Erythroblast (primary cell): ENCODE measurements around the gene RGL4.
"Not testable (repeated sequence)": the region's sequence is repeated elsewhere in the genome, so short reads cannot be mapped to it uniquely, and the experiment has no call there.

Experiments
- DNase-seq, 2 experiments: peaks; one replicate each; lab custom pipeline; 2025; lab: John Stamatoyannopoulos, UW
- GATA1 ChIP-seq: IDR thresholded peaks from 2 replicates; pipeline ENCODE4 v1.6.1; 2011; ENCODE audit warnings: low read depth, mild to moderate bottlenecking, control low read depth, low read length, moderate library complexity
- POLR2A ChIP-seq: IDR thresholded peaks from 2 replicates; pipeline ENCODE4 v1.6.1; 2011; ENCODE audit warnings: mild to moderate bottlenecking, low read length

The RGL4 gene, protein sequence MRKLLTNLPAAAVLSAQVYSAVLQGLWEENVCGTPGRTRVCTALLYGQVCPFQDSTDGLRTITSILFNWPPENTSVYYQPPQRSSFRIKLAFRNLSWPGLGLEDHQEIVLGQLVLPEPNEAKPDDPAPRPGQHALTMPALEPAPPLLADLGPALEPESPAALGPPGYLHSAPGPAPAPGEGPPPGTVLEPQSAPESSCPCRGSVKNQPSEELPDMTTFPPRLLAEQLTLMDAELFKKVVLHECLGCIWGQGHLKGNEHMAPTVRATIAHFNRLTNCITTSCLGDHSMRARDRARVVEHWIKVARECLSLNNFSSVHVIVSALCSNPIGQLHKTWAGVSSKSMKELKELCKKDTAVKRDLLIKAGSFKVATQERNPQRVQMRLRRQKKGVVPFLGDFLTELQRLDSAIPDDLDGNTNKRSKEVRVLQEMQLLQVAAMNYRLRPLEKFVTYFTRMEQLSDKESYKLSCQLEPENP

DNA sequence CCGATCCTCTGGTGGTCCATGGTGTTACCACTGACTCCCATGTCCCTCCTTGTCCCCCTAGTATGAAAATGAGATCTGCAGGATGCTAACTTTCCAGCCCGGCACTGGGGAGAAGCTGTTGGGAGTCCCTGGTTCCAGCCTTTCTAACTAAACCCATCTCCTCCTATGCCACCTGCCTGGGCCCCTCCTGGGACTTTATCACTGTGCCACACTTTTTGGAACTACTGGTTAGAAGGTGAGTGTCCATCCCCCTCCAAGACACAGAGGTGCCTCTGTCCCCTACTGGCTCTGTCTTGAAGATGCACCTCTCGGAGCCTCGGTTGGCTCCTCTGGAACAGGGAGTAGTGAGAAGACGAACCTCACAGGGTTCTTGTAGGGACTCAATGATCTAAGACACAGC is at the start of gene RGL4:
Gene RGL4, plus strand, starts transcription at position 301 of the 400 bp plus-strand sequence. CDS start 1,018 bp downstream, outside the sequence.
- DNase-seq, result no peak
- TF ChIP-seq GATA1 (no peak), POLR2A (no peak)

DNA sequence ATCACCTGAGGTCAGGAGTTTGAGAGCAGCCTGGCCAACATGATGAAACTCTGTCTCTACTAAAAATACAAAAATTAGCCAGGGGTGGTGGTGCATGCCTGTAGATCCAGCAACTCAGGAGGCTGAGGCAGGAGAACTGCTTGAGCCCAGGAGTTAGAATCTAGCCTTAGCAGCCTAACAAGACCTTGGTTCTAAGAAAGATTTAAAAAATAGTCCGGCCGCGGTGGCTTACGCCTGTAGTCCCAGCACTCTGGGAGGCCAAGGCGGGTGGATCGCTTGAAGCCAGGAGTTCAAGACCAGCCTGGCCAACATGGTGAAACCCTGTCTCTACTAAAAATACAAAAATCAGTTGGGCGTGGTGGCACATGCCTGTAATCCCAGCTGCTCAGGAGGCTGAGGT is 44.3 kb upstream of the RGL4 start:
- DNase-seq, result not testable (repeated sequence)

DNA sequence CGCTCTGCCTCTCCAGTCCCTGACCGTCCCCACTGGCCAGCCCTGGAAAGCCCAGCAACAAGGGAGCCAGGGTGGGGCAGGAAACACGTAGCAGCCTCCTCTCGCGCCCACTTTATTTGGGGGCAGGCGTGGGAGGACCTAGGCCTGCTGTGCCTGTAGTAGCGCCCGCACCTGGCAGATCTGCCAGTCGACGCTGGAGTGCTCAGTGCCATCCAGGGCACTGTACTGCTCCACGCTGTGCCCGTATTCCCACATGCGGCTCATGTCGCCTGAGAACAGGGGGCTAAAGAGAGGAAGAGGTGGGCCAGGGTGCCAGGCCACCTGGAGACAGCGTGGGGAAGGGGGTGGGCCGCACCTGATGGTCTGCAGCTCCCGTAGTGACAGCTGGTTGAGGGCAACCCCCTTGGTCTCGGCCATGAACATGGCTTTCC is 41.7 kb upstream of the RGL4 start:
- no peak for DNase-seq
- TF ChIP-seq POLR2A (no peak), GATA1 (no peak)

DNA sequence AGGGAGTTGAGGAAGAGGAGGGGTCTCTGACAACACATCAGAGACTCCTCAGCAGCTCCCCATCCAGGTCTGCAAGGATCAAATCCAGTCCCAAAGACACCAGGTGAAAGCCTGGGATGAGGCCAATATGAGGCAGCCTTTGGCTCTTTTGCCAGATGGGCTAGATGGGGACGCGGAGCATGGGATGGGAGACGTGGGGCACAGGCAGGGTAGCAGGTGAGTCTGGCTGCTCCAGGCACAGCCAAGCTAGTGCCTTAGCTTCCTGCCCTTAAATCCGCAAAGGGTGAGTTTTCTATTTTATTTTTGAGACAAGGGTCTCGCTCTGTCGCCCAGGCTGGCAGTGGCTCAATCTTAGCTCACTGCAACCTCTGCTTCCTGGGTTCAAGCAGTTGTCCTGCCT is 39.1 kb upstream of the RGL4 start:
- DNase-seq, result no peak
- no peak for TF ChIP-seq POLR2A
- no peak for TF ChIP-seq GATA1

DNA sequence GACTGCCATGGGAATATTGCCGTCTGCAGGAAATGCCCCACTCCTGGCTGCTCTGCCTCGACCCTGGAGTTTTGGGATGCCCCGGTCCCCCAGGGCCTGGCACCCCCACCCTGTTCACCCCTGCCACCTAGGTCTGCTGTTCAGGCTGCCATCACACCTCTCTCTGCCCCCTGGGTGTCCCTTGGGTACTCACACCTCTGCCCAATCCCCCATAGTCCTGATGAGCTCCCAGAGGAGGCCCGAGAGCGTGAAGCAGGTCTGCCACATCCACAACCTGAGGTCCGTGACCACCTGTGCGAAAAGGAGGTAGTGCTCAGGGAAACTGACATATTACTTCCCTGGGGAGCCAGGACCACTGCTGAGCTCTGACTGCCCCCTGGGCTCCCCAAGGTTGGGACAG is 38.5 kb upstream of the RGL4 start:
- TF ChIP-seq POLR2A (no peak), GATA1 (no peak)

DNA sequence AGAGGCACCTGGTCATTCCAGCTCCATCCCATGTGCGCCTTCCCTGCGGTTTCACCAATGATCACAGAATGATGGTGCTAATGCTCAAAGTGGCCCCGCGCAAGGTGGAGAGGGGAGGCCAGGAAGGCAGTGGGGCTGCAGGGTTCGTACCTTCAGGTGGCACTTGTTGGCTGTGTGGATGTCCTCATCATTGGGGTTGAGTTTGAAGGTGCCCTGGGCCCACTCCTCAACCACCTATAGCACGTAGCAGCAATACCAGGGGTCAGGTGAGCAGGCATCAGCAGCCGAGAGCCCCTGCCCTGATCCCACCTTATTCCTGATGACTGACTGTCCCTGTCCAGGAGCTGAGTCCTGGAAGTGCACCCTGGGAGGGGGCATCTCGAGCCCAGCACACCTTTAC is 38.1 kb upstream of the RGL4 start:
- DNase-seq, result no peak
- TF ChIP-seq GATA1, result no peak

More for the DNA sequence above, 38.5 kb upstream of the RGL4 start:
- no peak for DNase-seq

DNA sequence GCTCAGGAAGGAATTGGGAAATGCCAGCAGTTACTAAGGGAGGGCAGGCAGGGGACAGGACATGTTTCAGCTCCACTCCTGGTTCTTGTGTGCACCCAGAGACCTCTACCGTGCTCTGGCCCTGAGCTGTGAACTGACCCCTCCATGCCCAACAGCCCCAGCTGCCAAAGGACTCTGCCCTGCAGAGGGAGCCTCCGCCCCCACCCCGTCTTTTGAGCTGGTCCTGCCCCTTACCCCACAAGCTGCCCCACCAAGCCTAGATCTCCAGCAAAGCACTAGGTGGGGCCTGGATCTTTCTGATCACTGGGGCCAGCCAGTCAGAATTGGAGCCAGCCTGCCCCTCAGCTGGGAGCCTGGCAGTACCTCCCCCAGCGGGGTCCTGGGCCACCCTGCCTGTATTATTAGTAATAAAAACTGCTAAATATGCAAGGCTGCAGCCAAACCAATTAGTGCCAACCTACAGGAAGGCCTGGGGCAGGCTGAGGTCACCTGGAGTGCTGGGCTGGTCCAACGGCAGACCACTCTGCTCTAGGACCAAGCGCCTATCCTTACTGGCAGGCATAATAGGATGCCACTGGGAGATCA is 34.8 kb upstream of the RGL4 start:
- DNase-seq, result no peak
- TF ChIP-seq GATA1, result no peak
- TF ChIP-seq POLR2A, result no peak

DNA sequence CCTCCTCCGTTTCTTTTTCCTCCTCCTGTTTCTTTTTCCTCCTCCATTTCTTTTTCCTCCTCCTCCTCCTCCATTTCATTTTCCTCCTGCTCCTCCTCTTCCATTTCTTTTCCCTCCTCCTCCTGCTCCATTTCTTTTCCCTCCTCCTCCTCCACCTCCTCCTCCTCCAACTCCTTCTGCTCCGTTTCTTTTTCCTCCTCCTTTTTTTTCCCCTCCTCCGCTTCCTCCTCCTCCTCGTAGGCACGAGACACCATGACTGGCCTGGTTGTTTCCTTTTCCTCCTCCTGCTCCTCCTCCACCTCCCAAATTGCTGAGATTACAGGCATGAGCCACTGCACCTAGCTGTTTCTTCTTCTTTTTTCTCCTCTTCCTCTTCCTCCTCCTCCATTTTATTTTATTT is 33.1 kb upstream of the RGL4 start:
- TF ChIP-seq POLR2A, result no peak
- no peak for TF ChIP-seq GATA1
- DNase-seq, result no peak

DNA sequence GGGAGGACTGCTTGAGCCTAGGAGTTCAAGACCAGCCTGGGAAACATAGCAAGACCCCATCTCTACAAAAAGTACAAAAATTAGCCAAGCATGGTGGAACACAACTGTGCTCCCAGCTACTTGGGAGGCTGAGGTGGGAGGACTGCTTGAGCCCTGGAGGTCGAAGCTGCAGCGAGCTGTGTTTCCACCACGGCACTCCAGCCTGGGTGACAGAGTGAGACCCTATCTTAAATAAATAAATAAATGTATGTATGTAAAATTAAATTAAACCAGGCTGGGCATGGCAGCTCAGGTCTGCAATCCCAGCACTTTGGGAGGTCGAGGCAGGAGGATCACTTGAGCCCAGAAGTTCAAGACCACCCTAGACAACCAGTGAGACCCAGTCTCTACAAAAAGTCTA is 30.4 kb upstream of the RGL4 start:
- DNase-seq, result not testable (repeated sequence)

DNA sequence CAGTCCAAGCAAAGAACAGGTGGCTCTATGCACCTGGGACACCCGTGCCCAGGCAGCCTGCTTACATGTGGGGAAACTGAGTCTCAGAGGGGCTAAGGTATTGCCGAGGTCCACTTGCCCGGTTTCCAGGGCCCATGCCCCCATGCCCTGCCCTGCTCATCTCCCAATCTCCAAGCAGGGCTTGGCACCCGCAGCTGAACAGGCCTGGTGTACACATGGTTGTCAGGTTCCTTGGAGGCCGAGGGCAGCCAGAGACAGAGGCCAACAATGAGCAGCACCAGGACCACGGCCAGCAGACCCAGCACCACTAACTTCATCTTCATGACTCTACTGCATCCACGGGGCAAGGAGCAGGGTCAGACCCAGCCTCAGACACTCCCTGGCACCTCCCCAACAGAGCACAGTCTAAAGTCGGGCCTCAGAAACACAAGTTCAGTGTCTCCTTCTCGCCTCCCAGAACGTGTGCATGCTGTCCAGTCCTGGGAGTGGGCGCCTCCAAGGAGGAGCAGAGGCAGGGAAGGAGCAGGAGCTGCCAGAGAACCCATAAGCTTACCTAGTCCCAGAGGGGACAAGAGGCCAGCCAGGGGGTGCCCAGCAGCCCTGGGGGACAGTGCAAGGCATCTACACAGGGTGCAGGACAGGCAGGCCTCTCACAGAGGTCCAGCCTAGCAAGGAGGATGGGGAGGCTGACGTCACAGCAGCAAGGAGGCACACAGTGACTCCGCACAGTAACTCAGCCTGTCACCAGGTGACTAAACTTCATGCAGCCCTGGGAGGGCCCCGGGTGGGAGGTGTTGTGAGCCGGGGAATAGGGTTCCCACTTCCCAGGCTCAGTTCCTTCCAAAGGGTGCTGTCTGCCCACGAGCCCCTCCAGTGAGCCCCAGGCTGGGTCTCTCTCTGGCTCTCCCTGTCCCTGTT is 20.2 kb upstream of the RGL4 start:
- TF ChIP-seq POLR2A, result no peak

DNA sequence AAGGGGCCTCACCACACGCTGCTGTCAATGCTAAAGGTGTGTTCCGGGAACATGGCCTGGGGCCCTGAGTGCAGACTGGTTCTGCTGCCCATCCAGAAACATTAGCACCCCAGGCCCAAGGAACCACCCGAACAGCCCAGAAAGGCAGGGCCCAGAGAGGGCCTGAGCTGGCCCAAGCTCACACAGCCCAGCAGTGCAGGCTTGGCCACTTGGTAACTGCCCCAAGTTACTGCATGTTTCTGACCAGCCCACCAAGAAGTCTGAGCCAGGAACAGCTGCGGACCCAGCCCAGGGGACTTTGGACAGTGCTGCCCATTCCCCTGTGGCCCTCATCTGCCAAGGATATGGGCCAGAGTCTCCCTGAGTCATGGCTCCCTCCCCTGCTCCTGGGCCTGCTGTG is 19.4 kb upstream of the RGL4 start:
- DNase-seq, result not testable (repeated sequence)

More for the DNA sequence above, 20.2 kb upstream of the RGL4 start:
- DNase-seq, result no peak

DNA sequence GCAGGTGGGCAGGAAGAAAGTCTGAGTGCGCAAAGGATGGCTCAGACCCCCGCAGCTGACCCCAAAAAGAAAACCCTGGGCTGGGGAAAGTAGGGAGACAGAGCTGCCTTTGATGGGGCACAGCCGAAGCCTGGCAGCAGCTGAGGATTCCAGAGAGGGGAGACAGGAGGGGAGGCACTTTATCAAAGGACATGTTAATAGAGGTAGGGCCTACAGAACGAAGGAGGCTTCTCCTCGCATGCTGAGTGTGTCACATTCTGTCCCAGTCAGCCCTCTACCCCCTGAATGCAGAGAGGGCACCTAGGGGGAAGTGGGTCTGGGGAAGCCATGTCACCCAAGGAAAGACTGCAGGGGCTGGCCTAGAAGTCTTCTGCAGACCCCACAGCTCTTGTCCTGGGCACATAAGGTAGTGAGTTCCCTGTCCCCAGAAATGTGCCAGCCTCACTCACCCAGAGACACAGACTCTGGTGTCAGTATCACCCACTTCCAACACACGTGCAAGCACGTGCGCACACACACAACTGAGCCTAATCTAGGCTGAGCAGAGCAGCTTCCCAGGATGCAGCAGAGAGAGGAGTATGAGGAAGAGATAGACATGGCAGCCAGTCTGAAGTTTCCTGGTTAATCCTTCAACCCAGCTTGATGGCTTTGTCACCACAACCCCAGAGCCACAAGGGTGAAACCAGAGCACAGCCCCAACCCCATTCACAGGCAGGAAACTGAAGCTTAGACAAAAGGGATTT is 18.3 kb upstream of the RGL4 start:
- DNase-seq, result peak in 1 of 2 experiments; percentile 25

DNA sequence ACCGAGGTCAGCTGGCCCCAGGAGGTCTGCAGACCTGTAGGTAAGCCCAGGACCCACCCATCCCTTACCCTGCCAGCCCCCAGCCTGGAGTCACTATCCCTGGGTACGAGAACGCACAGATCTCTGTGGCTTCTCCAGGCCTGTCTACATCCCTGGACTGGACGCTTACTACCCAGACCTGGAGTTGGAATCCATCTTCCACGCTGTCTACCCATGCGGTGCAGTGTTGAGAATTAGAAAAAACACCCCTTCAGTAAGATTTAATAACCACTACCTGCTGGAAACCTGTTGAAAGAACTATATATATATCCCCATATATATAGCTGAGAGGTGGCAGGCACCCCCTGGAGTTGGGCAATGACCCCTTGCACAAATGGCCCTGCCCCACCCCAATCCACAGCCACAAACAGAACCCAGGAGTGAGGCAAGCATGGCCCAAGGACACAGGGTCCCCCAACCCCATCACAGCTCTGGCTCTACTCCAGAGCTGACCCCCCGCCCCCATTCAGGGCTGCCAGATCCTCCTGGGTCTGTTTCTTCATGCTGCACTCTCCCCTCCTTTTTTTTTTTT is 17.7 kb upstream of the RGL4 start:
- DNase-seq, result no peak
- no peak for TF ChIP-seq POLR2A
- TF ChIP-seq GATA1, result no peak
